HepG2 (cell line): Measurements from ENCODE around the gene ACE.

Experiments
- BHLHE40 ChIP-seq: IDR thresholded peaks from 2 replicates; pipeline ENCODE4 v1.6.1; 2011; ENCODE audit warnings: low read length, improper control_type of control experiment
- KDM4B ChIP-seq: sonication (generic); formaldehyde crosslinking; IDR thresholded peaks from 2 replicates; pipeline ENCODE4 v1.4.0; 2020; ENCODE audit warnings: missing genetic modification reagents
- LCORL ChIP-seq, 2 experiments: fragments of 450-650 bp in 1 of 2; sonication (generic) in 1 of 2; formaldehyde crosslinking in 1 of 2; IDR thresholded peaks; 2 replicates each; pipeline versions ENCODE4 v1.5.0 to v1.6.1; 2017 to 2020; ENCODE audit warnings: antibody characterized with exemption in 1 of 2, missing genetic modification reagents in 1 of 2
- NONO ChIP-seq, 2 experiments: fragments of 450-650 bp in 1 of 2; sonication (generic) in 1 of 2; formaldehyde crosslinking in 1 of 2; IDR thresholded peaks in 1 of 2; conservative IDR thresholded peaks in 1 of 2; 2 replicates each; pipeline versions ENCODE4 v1.6.1 to v1.8.0; 2017 to 2022; ENCODE audit warnings: mild to moderate bottlenecking in 1 of 2, missing genetic modification reagents in 1 of 2, moderate library complexity in 1 of 2
- PHF8 ChIP-seq: sonication (generic); formaldehyde crosslinking; IDR thresholded peaks from 2 replicates; pipeline ENCODE4 v1.5.0; 2020; ENCODE audit warnings: missing genetic modification reagents
- POLR2A ChIP-seq, 2 experiments: IDR thresholded peaks; 2 replicates each; pipeline ENCODE4 v1.6.1; 2011; ENCODE audit warnings: low read depth in 2 of 2, low read length in 2 of 2, mild to moderate bottlenecking in 1 of 2, moderate library complexity in 1 of 2; ENCODE audit not compliant: insufficient read depth in 1 of 2
- PRDM15 ChIP-seq: sonication (generic); formaldehyde crosslinking; IDR thresholded peaks from 2 replicates; pipeline ENCODE4 v1.4.0; 2020; ENCODE audit warnings: missing genetic modification reagents
- TAF1 ChIP-seq: sonication (generic); formaldehyde crosslinking; IDR thresholded peaks from 2 replicates; pipeline ENCODE4 v1.4.0; 2020; ENCODE audit warnings: missing genetic modification reagents
- ZNF850 ChIP-seq: sonication (generic); formaldehyde crosslinking; conservative IDR thresholded peaks from 2 replicates; pipeline ENCODE4 v1.9.0; 2021; ENCODE audit warnings: mild to moderate bottlenecking, missing genetic modification reagents

- TF ChIP-seq POLR2A (IDR thresholded peaks at IDR 0.05; ENCODE audit: insufficient read depth in 1 of 2, low read depth in 2 of 2, low read length in 2 of 2) (no peak), PHF8 (CRISPR knock-in tag) (no peak), BHLHE40 (no peak), PRDM15 (no peak), KDM4B (CRISPR knock-in tag) (no peak), ZNF850 (CRISPR knock-in tag) (no peak), NONO (IDR thresholded peaks at IDR 0.05) (no peak), NONO (CRISPR knock-in tag; conservative IDR thresholded peaks at IDR 0.05) (no peak), TAF1 (CRISPR knock-in tag) (no peak), LCORL (IDR thresholded peaks at IDR 0.05) (no peak), LCORL (CRISPR knock-in tag; IDR thresholded peaks at IDR 0.05) (no peak)
Observed at GRCh38 chr17:63430223-63430622, 46.6 kb upstream of the ACE start.
